ENCODE data around the gene ADORA1. TPM values are rescaled to one million over a fixed set of nuclear protein-coding genes. Genes with fewer than 3 reads are reported as not detected.
A peak's percentile ranks its signal among the peaks of the same experiment; 100 is the strongest.

Gene ADORA1
- total and polyA plus RNA-seq, 2 of the 13 experiments (the other 11 are each of a cell fraction or from before 2014, with no cell fraction given) = 0.11 TPM; not detected in 1

DNA sequence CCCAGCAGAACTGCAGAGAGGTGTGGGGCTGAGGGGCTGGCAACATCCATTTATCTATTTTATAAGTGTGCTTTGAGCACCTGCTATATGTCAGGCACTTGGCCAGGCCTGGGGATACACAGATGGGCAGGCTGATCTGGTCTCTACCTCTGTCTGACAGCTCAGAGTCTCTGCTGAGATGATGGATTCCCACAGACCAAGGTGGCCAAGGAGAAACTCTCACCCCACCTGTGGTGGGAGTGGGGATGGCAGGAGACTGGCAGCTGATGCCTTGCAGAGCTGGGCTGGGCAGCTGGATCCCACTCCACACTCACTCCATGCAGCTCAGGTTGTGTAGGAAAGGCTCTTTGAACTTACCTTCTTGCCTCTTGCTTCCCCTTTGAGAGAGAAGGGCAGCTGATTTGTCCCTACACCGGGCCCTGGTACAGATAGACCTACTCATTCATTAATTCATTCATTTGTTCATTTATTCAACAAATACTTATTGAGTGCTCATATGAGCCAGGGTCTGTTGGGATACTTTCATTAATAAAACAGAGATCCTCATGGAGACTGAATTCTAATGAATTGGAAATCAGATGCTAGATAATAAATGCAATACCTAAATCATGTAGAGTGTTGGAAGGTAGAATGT is 9.0 kb downstream of the ADORA1 start:
- TF ChIP-seq MED13 (CRISPR knock-in tag; IDR thresholded peaks at IDR 0.05) (no peak), YY1 (IDR thresholded peaks at IDR 0.05; ENCODE audit: insufficient read depth, insufficient replicate concordance, low read depth, low read length) (no peak), GRHL1 (CRISPR knock-in tag; conservative IDR thresholded peaks at IDR 0.05) (no peak)
- in situ Hi-C loops (cut with HindIII; ENCODE audit: extremely low pct_ligation_motif_present, low pct_unique_long_range_greater_than_20kb) = no loop called here
- POLR2A ChIA-PET = no interaction called here
- CTCF ChIA-PET (ENCODE audit: low intra/inter-chr PET ratio, low total read pairs) = no interaction called here
- DNase-seq (ENCODE audit: low spot score) (no peak), ATAC-seq (peak; percentile 75), FAIRE-seq (no peak)
- Histone ChIP-seq H3K4me3 (replicated peaks in 1 of 3; ENCODE audit: insufficient read depth in 1 of 3, low read depth in 2 of 3, low read length in 3 of 3) (no peak overlapping the region), H4K20me1 (ENCODE audit: insufficient read depth, low read length) (no peaks in the 10 kb centered on the region), H3K36me3 (replicated peaks in 1 of 2; ENCODE audit: control insufficient read depth in 1 of 2, insufficient read depth in 2 of 2, low read length in 2 of 2) (no peaks in the 10 kb centered on the region), H3K4me2 (ENCODE audit: low read depth, low read length) (no peak overlapping the region), H3K4me1 (ENCODE audit: insufficient read depth, low read length) (no peaks in the 10 kb centered on the region), H3K9ac (ENCODE audit: insufficient read depth, low read depth, low read length) (no peak overlapping the region), H3K9me3 (ENCODE audit: low read length) (no peaks in the 10 kb centered on the region), H2AFZ (ENCODE audit: low read length) (no peak overlapping the region), H3K27ac (ENCODE audit: extremely low read length, insufficient read depth, low read length) (no peak overlapping the region), H3K27me3 (ENCODE audit: control insufficient read depth in 1 of 2, insufficient read depth in 2 of 2, low read length in 2 of 2) (peaks cover 0 to 1% of the 10 kb centered on the region in 2 experiments; a peak in 2 of 5 replicates), H3K79me2 (ENCODE audit: insufficient read depth, low read length) (no peaks in the 10 kb centered on the region)
- WGBS (ENCODE audit: low lambda C conversion rate) = 47% methylated on average over 1 of the region's 1 CpG
- intact Hi-C loops (cut with micrococcal nuclease; ENCODE audit: unreplicated experiment) = no loop called here
- no TSS peak for BruUV-seq (replicated peaks)

GRCh38 chr1:203137324-203137723 is 9.8 kb downstream of the ADORA1 start:
- Histone ChIP-seq H3K9ac (ENCODE audit: insufficient read depth, low read depth, low read length) (no peak overlapping the region), H3K4me2 (ENCODE audit: low read depth, low read length) (no peak overlapping the region), H3K4me1 (ENCODE audit: insufficient read depth, low read length) (no peaks in the 10 kb centered on the region), H3K36me3 (replicated peaks in 1 of 2; ENCODE audit: control insufficient read depth in 1 of 2, insufficient read depth in 2 of 2, low read length in 2 of 2) (no peaks in the 10 kb centered on the region), H4K20me1 (ENCODE audit: insufficient read depth, low read length) (no peaks in the 10 kb centered on the region), H3K9me3 (ENCODE audit: low read length) (no peaks in the 10 kb centered on the region), H3K27me3 (ENCODE audit: control insufficient read depth in 1 of 2, insufficient read depth in 2 of 2, low read length in 2 of 2) (peaks cover 0 to 1% of the 10 kb centered on the region in 2 experiments; a peak in 2 of 5 replicates), H3K27ac (ENCODE audit: extremely low read length, insufficient read depth, low read length) (no peak overlapping the region), H2AFZ (ENCODE audit: low read length) (no peak overlapping the region), H3K4me3 (replicated peaks in 1 of 3; ENCODE audit: insufficient read depth in 1 of 3, low read depth in 2 of 3, low read length in 3 of 3) (no peak overlapping the region), H3K79me2 (ENCODE audit: insufficient read depth, low read length) (no peaks in the 10 kb centered on the region)
- DNase-seq (ENCODE audit: low spot score) (no peak), ATAC-seq (no peak), FAIRE-seq (no peak)
- POLR2A ChIA-PET = no interaction called here
- intact Hi-C loops (cut with micrococcal nuclease; ENCODE audit: unreplicated experiment) (no loop called here), in situ Hi-C loops (cut with HindIII; ENCODE audit: extremely low pct_ligation_motif_present, low pct_unique_long_range_greater_than_20kb) (no loop called here)
- WGBS (ENCODE audit: low lambda C conversion rate) = 30% methylated on average over 4 of the region's 4 CpGs
- CTCF ChIA-PET (ENCODE audit: low intra/inter-chr PET ratio, low total read pairs) = no interaction called here
- no TSS peak for BruUV-seq (replicated peaks)
- TF ChIP-seq ZNF556 (CRISPR knock-in tag; IDR thresholded peaks at IDR 0.05; ENCODE audit: borderline replicate concordance) (no peak), TGIF2 (CRISPR knock-in tag; IDR thresholded peaks at IDR 0.05) (no peak), ZFP36 (IDR thresholded peaks at IDR 0.05; ENCODE audit: borderline replicate concordance, low read depth, low read length, partially characterized antibody) (no peak), NCOA5 (CRISPR knock-in tag; IDR thresholded peaks at IDR 0.05) (no peak), ASH2L (IDR thresholded peaks at IDR 0.05; ENCODE audit: insufficient read length, low read depth, low read length) (no peak), ZNF781 (CRISPR knock-in tag; IDR thresholded peaks at IDR 0.05; ENCODE audit: borderline replicate concordance, not compliant biosample characterization) (no peak), JUNB (CRISPR knock-in tag; IDR thresholded peaks at IDR 0.05; ENCODE audit: borderline replicate concordance) (no peak), TEAD3 (CRISPR knock-in tag; optimal IDR thresholded peaks at IDR 0.05; ENCODE audit: borderline replicate concordance) (no peak), ATF7 (IDR thresholded peaks at IDR 0.05) (no peak), ATF7 (CRISPR knock-in tag; IDR thresholded peaks at IDR 0.05) (no peak), TEF (CRISPR knock-in tag; IDR thresholded peaks at IDR 0.05) (no peak)
- TF ChIP-seq, protein P1, sequence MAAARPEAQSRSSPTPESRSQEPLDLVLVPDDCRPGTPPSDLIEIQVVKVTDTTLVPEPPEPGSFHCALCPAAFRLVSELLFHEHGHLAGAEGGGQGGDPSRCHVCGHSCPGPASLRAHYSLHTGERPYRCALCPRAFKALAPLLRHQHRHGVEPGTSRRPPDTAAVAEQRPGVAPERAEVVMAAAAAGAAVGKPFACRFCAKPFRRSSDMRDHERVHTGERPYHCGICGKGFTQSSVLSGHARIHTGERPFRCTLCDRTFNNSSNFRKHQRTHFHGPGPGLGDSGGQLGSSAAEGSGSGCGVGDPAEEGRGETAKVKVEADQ (CRISPR knock-in tag; IDR thresholded peaks at IDR 0.05; ENCODE audit: borderline replicate concordance) = no peak

Data from HepG2 (cell line).